LoVo (cell line): ENCODE results near the gene NIN.
"Not testable (repeated sequence)": the region's sequence is repeated elsewhere in the genome, so short reads cannot be mapped to it uniquely, and the experiment has no call there.

Source experiments
- DNase-seq: peaks from one replicate; pipeline ENCODE4 v3.0.0-alpha.2; 2016; ENCODE audit warnings: low spot score

The NIN gene

DNA sequence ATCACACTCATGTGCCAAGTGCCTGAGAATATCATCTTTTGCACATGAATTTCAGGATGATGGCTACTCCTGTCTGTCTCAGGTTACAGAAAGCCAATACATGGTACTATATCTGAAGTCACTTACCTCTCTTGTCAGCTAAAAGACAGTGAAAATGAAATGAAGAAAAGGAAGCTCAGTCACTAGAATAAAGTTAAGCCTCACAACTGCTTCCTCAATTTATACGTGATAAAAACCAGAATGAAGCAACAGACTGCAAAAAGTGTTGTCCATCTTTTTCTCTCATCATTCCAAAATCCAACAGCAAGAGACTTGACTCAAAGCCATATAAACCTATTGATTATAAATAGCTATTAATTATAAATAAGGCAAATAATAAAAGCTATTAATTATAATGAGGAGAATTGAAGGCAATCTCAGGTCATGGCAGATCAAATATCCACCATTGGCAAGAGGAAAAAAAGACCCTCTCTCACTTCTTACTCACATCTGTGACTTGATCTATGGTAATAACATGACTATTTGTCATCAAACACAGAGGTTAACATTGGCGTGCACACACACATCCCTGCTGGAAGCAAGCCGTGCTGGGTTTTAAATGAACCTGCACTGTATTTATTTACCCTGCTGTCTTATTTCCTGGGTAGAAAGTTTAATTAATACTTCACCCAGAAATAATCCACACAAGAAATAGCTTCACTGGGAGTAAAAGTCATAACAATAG, 10.0 kb downstream of the NIN start:
- DNase-seq = no peak

DNA sequence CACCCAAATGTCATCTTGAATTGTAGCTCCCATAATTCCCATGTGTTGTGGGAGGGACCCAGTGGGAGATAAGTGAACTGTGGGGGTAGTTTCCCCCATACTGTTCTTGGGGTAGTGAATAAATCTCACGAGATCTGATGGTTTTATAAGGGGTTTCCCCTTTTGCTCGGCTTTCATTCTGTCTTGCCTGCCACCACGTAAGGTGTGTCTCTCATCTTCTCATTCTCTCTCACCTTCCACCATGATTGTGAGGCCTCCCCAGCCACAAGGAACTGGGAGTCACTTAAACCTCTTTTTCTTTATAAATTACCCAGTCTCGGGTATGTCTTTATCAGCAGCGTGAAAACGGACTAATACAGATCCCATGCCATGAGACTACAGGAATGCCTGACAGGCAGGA, 11.7 kb downstream of the NIN start:
- DNase-seq = not testable (repeated sequence)

DNA sequence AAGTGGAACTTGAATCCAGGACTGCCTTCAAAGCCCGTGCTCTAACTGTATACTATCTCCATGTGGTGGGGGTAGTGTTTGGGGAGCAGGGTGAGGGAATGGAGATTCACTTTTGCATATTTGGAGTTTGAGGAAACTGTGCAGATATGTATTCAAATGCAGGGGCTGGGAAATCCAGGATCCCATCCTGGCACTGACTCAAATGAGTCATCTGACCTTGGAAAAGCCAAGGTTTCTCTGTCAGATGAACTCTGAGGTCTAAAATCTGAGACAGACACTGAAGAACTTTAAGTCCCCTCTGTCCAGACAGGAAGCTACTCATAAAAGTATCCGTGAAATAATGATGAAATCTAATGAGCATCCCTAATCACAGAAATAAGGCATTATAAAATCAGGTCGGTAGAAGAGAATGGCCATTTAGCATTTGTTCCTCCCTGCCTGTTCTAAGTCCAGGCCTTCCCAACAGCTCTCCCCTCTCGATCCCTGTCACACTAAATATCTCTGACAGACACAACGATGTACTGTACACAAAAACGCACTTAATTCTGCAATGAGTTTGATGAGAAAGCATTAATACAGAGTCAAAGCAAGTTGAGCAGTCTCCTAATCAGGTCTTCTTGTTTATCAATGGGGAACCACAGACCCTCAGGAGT, 14.4 kb downstream of the NIN start:
- DNase-seq = no peak

- DNase-seq = not testable (repeated sequence)
Observed at GRCh38 chr14:50815526-50815925, 15.4 kb downstream of the NIN start.

- DNase-seq = not testable (repeated sequence)
Observed at GRCh38 chr14:50815058-50815457, 15.9 kb downstream of the NIN start.

DNA sequence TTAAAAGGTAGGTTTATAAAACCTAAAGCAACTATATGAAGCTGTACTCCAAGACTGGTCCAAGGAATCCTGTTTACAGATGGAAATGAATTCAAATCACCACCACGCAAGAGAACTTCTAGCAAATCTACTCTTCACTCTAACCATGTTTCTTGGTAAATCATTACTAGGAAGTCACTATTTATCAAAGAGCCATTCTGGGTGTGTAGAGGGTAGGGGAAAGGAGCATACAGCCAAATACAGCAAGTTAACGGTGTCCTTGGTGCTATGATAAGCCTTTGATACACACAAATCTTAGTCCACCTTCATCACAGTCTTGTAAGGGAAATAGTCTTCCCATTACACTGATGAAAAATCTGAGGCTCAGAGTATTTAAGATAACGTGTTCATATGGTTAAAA, 16.8 kb downstream of the NIN start:
- DNase-seq = no peak

- no peak for DNase-seq
Observed at GRCh38 chr14:50813544-50813863, 17.5 kb downstream of the NIN start.

GRCh38 chr14:50812856-50813543, 18.0 kb downstream of the NIN start:
- no peak for DNase-seq

GRCh38 chr14:50812180-50812579, 18.8 kb downstream of the NIN start:
- DNase-seq = no peak

DNA sequence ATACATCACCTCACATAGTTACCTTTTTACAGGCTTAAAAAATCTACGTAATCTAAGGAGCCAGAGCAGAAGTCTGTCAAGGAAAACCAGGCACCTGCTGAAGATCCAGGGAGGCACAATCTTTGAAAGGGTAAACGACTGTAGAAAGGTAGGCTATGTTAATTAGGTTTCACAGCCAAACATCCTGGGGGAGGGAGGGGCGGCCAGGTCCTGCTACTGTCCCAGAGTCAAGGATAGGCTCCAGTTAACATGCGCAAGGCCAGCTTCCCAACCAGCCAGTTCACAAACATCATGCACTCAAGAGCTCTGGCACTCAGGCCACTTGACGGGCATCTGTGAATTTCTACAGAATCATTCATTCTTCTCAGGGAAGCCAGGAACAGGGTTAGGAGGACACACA, 22.9 kb downstream of the NIN start:
- DNase-seq = no peak

- DNase-seq = no peak
Observed at GRCh38 chr14:50806241-50806933, 24.6 kb downstream of the NIN start.

DNA sequence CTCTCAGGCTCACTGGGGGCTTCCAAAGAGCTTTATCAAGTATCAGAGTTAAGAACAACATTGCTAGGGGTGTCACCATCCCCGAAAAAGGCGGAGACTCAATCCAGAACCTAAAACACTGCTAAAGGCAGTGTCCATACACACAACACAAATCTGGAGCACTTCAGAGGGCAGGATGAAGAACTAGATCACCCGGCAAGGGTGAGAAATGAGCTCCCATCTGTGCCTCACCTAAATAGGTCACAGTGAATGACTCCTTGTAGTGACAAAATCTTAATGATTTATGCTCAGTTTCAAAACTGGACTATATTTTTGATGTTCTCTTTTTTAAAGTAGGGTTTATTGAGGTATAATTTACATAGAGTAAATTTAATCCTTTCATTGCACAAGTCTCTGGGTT, 25.6 kb downstream of the NIN start:
- no peak for DNase-seq

DNA sequence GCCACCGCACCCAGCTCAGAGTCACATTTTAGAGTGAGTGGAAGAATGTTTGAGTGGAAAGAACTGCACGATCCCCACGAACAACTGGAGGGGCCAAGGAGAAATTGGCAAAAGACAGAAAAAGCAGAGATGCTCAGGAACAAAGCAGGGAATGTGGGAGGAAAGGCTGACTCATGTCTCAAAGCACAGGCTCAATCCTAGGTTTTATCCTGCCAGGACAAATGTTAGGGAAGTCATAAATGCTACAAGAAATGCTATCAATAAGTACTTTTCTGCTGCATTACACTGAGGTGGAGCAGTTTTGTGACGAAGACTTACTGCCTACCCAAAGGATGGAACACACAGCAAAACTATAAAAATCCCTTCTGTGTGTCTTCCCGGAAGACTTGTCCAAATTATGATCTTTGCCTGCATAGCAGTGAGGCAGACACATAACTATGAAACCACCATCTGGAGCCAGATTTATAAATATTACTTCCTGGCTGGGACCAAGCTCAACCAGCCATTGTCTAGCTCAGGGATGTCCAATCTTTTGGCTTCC, 26.7 kb downstream of the NIN start:
- DNase-seq = no peak

GRCh38 chr14:50801706-50802105, 29.3 kb downstream of the NIN start:
- no peak for DNase-seq

GRCh38 chr14:50800032-50800431, 30.9 kb downstream of the NIN start:
- DNase-seq = no peak

GRCh38 chr14:50798048-50798421, 32.9 kb downstream of the NIN start:
- DNase-seq = no peak

DNA sequence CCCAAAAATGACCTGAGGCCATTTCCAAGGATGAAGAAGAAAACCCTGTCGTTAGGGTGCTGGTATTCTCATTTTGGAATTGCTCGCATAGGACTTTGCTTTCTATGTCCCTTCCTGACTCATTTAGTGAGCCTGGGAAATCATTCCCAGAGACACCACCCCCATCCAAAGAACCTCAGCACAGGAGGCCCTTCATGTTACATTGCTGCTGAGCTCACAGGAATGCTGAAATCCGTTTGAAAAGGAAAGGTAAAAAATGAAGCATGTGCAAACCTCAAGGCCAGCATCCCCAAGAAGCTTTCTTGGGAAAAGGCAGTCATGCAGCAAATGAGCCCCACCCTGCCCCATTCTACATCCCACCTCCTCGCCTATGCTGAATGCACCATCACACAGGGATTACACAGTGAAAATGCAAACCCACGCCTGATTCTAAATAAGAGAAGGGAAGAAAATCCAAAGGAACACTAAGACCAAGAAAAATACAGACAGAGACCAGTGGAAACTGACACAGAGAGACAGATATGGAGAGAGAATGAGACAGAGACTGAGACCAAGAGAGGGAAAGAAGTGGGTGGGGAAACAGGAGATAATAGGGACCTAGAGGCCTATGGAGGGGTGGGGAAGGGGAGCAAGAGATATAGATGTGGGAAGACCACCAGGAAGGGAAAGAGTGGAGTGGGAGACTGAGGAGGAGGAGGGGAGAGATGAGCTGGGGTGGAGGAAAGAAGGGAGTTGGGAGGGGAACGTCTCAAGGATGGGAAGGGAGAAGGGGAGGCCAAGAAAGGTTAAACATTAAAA, 33.5 kb downstream of the NIN start:
- no peak for DNase-seq

GRCh38 chr14:50796390-50796789, 34.6 kb downstream of the NIN start:
- no peak for DNase-seq

- no peak for DNase-seq
Observed at GRCh38 chr14:50795909-50796308, 35.1 kb downstream of the NIN start.

DNA sequence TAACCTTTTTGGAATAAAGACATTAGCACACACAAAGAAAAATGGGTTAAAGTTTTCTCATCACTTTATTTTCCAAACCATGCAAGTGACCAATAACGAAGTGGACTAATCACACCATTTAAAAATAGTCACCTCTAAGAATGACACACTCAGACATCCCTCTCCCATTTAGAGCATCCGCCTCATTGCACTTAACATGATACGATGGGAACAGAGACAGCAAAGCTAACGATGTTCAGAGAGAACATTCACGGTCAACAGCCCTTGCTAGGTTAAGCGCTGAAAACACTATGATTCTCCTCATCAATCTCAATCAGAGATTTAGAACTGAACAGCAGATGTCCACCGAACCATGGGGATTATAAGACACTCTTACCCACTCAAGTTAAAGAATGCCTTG, 35.8 kb downstream of the NIN start:
- DNase-seq = no peak

GRCh38 chr14:50794068-50794645, 36.8 kb downstream of the NIN start:
- DNase-seq = no peak
